GM19328 (cell line): Measurements from ENCODE around the gene PCSK6.
"Not testable (repeated sequence)": the region's sequence is repeated elsewhere in the genome, so short reads cannot be mapped to it uniquely, and the experiment has no call there.

Experiments
- ATAC-seq: cut with Tn5 transposase; IDR thresholded peaks from one replicate; pipeline ENCODE4 v1.9.1; 2021; ENCODE audit warnings: mild to moderate bottlenecking, moderate library complexity; ENCODE audit not compliant: unreplicated experiment

The PCSK6 gene

DNA sequence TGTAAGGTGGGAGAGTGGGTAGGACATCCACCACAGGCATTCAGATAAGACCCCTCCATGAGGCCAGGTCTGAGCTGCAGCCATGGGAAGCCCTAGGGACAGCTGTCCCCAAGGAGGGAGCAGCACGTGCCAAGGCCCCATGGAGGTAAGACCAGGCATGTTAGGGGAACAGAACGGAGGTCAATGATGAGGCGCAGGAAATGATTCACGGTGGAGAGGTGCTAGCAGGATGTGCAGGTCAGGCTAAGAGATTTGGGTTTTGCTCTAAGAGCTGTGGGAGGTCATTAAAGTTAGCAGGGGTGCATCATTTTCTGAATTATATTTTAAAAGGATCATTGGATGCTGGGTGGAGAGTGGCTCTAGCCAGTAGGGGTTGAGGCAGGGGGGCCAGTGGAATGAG lies 128.1 kb downstream of the PCSK6 start:
- ATAC-seq = no peak

DNA sequence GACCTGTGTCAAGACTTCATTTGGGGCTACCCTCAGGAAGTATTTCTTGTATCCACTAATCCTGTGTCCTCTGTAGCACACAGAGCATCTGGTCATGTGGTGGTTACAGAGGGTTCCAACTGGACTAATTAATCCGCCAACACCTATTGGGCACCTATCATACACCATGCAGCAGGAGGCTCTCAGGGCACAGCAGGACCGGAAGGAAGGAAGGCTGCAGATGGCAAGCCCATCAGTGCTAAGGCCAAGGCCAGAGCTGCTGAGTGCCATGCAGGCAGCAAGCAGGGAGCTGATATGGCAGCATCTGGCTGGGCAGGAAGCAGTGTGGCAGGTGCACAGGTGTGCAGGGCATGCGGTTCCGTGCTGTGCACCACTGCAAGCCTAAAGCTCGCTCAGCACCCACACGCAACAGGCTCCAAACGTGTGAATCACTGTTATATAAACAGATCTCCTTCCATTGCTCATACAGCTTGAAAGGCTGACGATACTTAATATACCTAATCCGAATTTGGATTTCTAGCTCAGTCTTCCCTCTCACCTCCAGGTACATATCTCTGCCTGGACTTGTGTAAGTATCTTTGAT lies 130.1 kb downstream of the PCSK6 start:
- ATAC-seq = no peak

DNA sequence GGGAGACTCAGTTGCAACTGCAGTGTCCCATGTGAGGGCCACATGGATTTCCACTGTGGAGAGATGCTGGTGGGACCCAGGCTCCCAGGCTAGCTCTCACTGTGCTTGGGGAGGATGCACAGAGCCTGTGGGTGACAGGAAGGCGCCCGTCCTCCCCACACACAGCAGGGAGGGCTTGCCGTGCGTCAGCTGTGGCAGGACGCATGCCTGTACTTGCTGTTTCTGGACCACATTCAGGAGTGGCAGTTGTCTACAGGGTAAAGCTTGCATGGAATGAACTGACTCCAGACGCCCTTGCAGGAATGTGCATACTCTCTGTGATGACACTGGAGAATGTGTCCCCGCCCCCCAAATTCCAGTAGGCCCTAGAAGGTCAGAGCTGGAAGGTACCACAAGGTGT lies 130.6 kb downstream of the PCSK6 start:
- no peak for ATAC-seq

DNA sequence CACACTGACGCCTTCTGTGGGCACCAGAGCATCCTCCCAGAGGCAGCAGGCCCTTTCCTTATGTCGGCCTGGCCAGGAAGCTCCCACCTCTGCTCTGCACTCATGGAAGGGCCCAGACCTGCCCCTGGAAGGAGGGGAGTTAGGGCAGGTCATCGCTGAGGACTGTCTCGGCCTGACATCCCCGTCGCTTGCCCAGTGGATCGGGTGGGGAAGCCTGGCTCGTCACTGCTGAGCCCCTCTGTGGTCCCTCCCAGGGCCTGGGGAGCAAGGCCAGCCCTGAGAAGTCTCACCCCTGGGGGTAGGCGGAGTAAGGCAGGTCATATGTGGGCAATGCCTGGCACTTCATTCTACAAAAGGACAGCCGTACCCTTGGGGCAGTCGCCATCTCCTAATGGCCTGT lies 131.6 kb downstream of the PCSK6 start:
- no peak for ATAC-seq

DNA sequence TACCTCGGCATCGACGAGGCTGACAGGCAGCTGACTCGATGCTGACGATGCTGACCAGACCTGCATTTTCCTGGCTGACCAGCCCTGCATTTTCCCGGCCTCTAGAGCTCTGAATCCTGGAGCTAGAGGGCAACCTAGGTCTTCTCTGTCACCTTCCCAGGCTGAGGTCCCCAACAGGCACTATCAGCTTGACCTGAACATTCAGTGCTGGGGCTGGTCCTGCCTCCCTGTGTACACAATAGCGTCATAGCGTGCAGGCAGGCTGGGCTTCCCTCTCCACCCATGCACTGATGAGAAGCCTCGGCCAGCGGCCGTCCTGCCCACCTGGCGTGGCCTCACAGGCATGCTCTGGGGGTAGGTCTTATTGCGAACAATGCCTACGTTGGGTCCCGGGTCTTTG lies 132.2 kb downstream of the PCSK6 start:
- ATAC-seq = no peak

DNA sequence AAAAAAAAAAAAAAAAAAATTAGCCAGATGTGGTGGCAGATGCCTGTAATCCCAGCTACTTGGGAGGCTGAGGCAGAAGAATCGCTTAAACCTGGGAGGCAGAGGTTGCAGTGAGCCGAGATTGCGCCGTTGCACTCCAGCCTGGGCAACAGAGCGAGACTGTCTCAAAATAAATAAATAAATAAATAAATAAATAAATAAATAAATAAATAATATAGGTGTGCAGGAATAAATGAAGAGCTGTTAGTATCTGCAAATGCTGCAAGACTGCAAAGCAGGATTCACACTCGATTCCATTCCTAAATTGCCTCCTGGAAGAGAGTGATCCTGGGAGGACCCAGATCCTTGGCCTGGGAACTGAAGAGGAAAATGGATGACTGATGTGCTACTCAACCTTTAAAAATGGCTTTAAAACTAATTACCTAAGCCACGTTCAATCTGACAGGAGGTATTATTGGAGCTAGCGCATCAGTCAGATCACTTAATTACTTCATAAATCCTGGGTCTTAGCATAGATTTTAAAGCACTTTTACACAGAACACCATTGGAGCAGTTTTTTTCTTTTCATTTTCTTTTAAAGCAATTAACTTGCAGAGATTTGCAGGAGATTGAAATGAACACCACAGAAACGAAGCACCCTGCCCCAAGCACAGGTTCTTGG lies 132.9 kb downstream of the PCSK6 start:
- ATAC-seq = not testable (repeated sequence)

DNA sequence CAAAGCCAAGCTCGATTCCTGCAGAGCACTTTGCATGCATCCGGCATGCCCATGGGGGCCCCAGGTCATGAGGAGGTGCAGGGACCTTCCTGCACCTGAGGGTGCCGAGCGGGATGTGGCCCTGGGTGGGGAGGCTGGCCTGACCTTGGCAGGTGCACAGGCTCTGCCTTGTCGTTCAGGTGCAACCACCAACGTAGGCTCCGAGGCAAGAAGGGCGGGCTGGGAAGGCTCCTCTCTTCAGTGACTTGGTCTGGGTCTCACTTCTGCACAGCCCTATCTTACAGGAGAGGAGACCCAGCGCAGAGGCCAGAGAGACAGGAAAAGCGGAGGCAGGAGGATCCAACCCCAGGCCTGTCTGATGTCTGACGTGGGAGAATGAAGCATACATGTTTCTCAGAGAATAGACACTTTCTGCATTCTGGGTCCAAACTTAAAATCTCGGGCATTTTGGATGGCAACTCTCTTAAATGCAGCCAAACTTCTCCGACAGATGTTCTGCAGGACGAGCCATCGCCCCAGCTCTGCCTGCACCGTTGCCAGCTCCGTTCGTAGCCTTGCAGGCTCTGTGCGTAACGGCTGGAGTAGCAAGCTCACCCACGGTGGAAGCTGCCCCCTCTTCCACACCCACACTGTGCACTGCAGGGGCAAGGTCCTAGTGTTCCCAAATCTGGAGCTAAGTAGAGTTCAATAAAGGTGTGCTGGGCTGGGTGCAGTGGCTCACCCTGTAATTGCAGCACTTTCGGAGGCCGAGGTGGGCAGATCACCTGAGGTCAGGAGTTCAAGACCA lies 133.6 kb downstream of the PCSK6 start:
- no peak for ATAC-seq

DNA sequence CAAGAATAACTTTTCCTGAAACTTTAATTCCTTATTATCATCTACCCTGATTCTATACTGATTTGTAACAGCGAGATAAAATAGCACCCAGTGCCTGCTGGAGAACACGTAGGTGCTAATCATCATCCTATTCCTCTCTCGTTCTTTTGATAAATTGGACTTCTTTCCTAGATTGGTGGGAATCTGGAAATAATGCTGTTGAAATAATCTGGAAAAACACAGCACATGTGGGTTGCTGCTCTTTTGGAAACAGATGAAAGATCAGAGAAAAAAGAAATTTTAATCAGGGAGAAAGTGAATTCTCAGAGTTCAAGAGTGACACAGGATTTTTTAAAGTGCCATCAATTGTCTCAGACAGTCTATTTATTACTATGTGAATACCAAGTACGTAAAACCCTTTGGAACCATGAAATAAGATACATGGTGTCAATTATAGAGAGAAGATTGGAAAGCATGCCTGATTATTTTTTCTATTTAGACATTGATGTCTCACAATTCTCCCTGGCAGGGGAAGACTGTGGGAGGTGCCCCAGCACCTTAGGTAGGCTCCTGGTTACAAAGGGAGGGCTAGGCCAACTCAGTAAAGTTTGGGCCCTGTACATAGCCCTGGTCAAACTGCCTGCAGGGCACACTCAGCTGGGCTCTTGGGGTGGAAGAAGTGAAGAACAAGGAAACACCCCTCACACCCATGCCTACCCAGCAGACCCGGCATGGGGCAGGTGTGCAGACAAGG lies 134.4 kb downstream of the PCSK6 start:
- ATAC-seq = no peak

DNA sequence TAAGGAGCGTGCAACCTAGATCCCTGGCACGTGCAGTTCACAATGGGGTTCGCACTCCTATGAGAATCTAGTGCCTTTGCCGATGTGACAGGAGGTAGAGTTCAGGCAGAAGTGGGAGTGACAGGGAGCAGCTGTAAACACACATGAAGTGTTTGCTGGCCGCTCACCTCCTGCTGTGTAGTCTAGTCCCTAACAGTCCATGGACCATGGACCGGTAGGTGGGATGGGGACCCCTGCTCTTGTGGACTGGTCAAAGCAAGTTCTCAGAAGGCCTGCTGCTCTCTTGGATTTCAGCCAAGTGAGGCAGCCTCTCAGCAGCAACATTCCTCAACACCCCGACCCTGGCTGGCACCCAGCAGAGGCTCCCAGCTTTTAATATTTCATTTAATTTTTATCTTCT lies 136.3 kb downstream of the PCSK6 start:
- no peak for ATAC-seq

DNA sequence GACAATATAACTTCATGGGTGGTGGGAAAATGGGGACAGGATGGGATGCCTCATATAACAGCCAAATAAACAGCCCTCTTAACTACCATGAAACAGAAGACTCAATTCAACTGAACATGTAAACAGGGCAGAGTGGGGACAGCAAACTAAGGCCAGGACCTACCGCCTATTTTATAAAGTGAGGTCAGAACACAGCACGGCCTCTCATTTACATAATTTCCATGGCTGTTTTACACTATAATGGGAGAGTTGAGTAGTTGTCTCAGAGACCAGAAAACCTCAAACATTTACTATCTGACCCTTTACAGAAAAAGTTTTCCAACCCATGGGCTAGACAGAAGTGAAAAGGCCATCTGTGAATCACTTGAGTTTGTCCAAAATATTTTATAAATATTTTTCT lies 137.8 kb downstream of the PCSK6 start:
- ATAC-seq = no peak

DNA sequence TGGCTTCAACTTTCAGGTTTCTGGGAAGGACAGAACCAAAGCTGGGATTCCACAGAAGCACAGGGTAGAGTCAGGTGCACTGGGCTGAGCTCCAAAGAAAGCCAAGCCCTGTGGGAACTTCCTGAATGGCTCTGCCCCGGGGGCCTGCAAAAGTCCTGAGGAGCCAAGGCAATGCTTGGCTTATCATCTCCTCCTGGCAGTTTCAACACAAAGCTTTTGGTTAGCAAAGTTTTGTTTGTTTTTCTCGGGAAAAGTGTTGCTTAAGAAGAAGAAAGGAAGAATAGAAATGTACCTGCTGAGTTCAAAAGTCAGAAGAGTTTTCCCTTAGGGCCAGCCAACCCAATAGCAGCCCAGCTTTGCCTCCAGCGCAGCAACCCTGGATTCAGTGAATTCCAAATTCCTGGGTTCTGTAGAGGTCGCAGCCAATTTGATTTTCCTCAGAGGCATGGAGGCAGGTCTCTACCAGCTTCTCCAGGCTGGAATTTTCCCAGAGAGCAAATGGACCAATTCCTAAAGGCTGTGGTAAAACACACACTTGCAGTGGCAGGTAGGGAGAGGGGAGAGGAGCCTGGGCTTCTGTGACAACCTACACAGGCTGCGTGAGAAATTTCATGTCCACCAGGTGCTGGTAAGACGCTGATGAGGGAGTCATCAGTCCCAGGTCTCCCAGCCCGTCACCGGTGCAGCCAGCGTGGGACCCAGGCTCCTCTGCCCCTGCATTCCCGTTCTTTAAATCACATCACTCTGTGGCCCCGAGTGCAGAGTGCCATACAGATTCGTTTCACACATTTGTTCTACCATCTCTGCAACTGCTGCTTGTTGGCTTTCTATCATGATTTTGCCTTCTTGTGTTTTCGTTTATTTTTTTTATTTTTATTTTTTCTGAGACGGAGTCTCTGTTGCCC lies 140.2 kb downstream of the PCSK6 start:
- no peak for ATAC-seq

DNA sequence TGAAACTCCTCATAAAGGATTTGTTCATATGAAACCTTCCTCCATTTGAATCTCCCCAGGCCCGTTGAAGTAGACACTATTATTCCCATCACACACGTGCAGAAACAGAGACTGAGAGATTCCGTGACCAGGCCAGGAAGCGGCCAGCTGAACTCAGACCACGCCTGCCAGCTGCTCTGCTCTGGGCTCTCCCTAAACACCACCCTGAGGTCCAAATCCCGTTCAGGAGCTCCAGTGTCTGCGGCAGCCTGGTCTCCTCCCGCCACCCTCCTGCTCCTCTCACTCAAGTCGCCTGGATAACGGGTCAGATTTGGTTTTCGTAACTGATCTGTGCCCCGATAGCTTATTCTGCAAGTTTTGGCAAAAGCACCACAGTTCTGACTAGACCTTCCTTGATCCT lies 140.9 kb downstream of the PCSK6 start:
- no peak for ATAC-seq

DNA sequence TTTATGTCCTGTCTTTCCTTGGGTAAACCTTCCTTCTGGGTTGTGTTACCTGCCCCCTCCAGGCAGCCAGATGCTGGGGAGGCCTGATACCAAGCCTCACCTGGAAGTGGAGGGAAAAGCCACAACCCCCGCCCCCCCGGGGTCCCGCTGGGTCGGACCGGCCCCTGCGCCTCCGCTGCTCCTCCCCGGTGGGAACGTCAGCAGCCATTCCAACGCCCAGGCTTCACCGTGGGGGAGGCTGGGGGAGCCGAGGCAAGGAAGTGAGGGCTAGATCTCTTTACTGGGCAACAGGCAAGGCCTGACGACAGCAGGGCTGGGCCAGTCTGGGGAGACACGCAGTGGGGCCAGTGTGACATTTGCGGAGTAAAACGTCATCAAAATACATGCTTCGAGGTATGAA lies 141.5 kb downstream of the PCSK6 start:
- no peak for ATAC-seq

DNA sequence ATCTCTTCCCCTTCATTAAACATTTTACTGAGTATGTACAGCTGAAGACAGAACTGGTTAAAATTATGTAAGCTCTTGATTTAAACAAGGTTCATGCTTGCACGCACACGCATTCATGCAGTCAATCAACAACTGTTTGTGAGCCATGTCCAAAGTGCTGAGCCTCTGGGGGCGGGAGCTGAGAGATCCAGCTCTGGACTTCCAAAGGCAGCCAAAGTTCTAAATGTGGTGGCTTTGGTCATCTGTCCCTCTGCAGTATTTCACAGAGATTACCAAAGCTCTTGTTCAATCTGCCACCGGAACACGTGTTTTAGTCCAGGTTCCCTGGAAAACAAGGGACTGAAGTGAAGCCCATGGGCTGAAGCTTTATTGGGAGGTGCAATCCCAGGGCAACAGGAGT lies 142.1 kb downstream of the PCSK6 start:
- no peak for ATAC-seq

DNA sequence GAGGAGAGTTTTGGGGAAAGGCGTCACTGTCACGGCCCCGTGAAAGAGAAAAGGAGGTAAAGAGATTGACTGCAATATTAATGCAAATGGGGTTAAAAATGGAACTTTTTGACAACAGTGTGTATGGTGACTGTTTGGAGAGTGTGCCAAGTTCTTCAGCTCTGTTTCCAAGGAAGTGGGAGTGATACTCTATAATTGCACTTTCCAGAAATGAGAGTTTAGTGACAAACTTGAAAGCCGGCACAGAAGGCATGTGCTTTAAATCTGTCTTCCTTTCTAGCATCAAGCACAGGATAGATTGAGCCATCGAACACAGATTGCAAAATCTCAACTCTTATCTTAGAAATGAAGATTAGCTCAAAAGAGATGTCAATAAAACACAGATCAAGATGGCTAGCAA lies 142.6 kb downstream of the PCSK6 start:
- no peak for ATAC-seq

DNA sequence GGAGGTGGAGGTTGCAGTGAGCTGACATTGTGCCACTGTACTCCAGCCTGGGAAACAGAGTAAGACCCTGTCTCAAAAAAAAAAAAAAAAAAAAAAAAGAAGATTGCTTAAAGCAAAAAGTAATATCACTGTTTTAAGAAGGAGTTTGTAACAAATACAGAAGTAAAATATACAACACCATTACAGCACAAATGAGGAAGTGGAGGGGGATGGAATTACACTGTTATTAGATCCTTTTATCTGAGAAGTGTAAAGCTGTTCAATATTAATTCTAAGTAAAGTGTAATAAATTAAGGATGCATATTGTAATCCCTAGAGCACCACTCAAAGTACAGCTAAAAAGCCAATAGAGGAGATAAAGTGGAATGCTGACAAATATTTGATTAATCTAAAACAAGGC lies 147.5 kb downstream of the PCSK6 start:
- no peak for ATAC-seq

DNA sequence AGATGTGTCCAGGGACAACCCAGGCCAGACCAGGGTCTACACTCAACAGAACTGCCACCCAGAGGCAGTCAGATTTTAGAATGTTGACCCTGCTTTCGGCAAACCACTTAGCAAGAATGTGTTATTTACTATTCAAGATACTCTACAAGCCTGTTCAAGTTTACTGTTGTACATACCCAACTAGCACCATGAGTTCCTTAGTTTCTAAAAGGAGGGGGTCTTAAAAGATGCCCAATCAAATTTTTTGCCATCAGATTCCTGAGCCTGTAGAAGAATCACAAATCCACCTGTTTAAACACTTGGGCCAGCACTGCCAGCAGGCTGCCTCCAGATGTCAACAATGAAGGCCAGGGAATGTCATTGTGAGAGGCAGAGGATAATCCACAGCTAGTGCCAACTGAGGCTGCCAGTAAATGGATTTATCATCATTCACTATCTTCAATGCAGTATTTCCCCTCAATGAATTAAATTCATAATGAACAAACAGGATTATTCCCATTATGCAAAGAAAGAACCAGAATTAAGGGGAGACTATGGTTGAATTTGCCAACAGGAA lies 150.9 kb downstream of the PCSK6 start:
- no peak for ATAC-seq

DNA sequence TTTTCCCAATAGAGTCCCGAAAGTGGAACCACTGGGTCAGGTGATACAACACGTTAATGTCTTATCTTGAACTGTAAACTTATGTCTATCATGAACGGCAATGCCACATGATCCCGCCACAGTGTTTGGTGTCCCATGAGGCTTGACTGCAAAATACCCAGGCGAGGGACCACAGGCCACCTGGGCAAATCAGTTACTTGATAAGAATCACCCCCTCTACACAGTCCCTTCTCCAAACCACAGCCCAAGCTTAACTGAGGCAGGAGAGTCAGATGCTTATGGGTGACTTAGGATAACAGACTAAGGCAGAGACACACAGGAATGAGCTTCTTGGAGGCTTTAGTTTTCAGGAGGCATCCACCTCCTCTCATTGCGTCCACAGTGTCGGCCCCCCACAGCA lies 151.5 kb downstream of the PCSK6 start:
- no peak for ATAC-seq

DNA sequence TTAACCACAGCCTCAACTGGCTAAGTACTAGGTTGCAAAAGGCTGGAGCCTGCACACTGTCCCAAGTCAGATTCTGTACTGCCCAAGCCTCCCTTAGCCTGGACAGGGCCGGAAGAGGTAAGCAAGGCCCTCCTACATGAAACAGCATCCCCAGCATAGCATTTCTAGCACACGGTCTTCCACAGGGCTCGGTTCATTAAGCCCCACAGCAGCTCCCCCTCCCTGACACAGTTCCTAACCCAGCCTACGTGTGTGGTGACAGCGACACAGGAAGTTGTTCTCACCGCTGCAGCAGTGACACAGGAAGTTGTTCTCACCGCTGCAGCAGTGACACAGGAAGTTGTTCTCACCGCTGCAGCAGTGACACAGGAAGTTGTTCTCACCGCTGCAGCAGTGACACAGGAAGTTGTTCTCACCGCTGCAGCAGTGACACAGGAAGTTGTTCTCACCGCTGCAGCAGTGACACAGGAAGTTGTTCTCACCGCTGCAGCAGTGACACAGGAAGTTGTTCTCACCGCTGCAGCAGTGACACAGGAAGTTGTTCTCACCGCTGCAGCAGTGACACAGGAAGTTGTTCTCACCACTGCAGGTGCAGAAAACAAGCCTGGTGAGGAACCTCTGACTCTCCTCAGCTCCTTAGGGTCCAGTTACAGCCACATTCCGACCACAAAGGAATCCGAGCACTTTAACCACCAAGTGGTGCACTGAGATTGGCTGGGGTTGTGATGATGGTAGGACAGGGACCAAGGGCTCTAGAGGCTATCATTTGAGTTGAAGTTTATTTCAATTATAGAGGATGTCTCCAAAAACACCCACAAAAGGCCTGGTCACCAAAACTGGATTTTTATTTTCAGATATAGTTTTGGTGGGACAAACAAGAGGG lies 155.4 kb downstream of the PCSK6 start:
- ATAC-seq = not testable (repeated sequence)
